MCF 10A (cell line): ENCODE data around the gene HMGCS1. TPM values are rescaled to one million over a fixed set of nuclear protein-coding genes. Genes with fewer than 3 reads are reported as not detected.

Experiments
- BruUV-seq: library from RNA; stranded (reverse); fragments of 400-500 nt; replicated peaks from 2 replicates; lab custom pipeline; 2021; lab: Mats Ljungman, UMichigan
- CTCF ChIA-PET: fragments of 300-600 bp; sonication (Branson Sonifier 250); formaldehyde crosslinking; extraction: SDS; loops from one replicate; lab custom pipeline; 2021; ENCODE audit warnings: antibody characterized with exemption, inconsistent platforms; lab: Yijun Ruan, JAX
- POLR2A ChIA-PET: fragments of 300-600, 350-650 bp; sonication (Branson Sonifier 250); formaldehyde crosslinking; extraction: SDS; loops from one replicate; lab custom pipeline; 2020; ENCODE audit warnings: antibody characterized with exemption, inconsistent platforms; lab: Yijun Ruan, JAX
- DNase-seq: peaks from one replicate; pipeline ENCODE4 v3.0.0-alpha.2; 2018; ENCODE audit not compliant: unreplicated experiment
- H3K27ac Mint-ChIP-seq: one replicate; pipeline ENCODE4 v1.8.0; 2022; ENCODE audit warnings: mild to moderate bottlenecking, low read depth, mixed read lengths; ENCODE audit not compliant: unreplicated experiment
- H3K27me3 Mint-ChIP-seq: one replicate; pipeline ENCODE4 v1.8.0; 2022; ENCODE audit warnings: mixed read lengths; ENCODE audit not compliant: insufficient read depth, unreplicated experiment
- H3K36me3 Mint-ChIP-seq: one replicate; pipeline ENCODE4 v1.8.0; 2022; ENCODE audit warnings: mild to moderate bottlenecking, moderate library complexity, mixed read lengths; ENCODE audit not compliant: insufficient read depth, unreplicated experiment
- H3K4me1 Mint-ChIP-seq: one replicate; pipeline ENCODE4 v1.8.0; 2022; ENCODE audit warnings: mixed read lengths; ENCODE audit not compliant: insufficient read depth, unreplicated experiment
- H3K4me3 Mint-ChIP-seq: one replicate; pipeline ENCODE4 v1.8.0; 2022; ENCODE audit warnings: mild to moderate bottlenecking, moderate library complexity, mixed read lengths; ENCODE audit not compliant: unreplicated experiment
- H3K9me3 Mint-ChIP-seq: one replicate; pipeline ENCODE4 v1.8.0; 2022; ENCODE audit warnings: mixed read lengths; ENCODE audit not compliant: unreplicated experiment
- intact Hi-C: fragments of 100-400 bp; cut with micrococcal nuclease; formaldehyde crosslinking; loops from 2 replicates; pipeline ENCODE4 v1.14.1; 2022
- total RNA-seq: library from RNA; stranded (reverse); gene quantifications from 2 replicates; pipeline ENCODE4 v1.2.3, GENCODE V29; 2022
- TF ChIP-seq, protein P1 (sequence below): fragments of 200-600 bp; IDR thresholded peaks from one replicate; pipeline ENCODE4 v1.8.0; 2022; ENCODE audit warnings: antibody characterized with exemption, mild to moderate bottlenecking; ENCODE audit not compliant: unreplicated experiment

The HMGCS1 gene
- total RNA-seq, 1 experiment from 2014 or later: 36.2 TPM

- ChIA-PET POLR2A (interaction anchor here (3.0 kb wide), 1 partner anchor 13 kb away, joined by 8 read pairs; the partner anchor contains the start of gene HMGCS1), CTCF (interaction anchor here (0.6 to 1.8 kb wide), 5 partner anchors 74 to 365 kb away, joined by 3 to 8 read pairs (median 4); partner anchors contain the start of gene TMEM267)
- BruUV-seq: no TSS peak
- Mint-ChIP-seq H3K27ac (no peak overlapping the region), H3K4me3 (no peak overlapping the region), H3K36me3 (peaks cover 56% of the 10 kb centered on the region), H3K27me3 (no peaks in the 10 kb centered on the region), H3K4me1 (peaks cover 28% of the 10 kb centered on the region), H3K9me3 (no peaks in the 10 kb centered on the region)
- DNase-seq: no peak
- TF ChIP-seq, protein P1, sequence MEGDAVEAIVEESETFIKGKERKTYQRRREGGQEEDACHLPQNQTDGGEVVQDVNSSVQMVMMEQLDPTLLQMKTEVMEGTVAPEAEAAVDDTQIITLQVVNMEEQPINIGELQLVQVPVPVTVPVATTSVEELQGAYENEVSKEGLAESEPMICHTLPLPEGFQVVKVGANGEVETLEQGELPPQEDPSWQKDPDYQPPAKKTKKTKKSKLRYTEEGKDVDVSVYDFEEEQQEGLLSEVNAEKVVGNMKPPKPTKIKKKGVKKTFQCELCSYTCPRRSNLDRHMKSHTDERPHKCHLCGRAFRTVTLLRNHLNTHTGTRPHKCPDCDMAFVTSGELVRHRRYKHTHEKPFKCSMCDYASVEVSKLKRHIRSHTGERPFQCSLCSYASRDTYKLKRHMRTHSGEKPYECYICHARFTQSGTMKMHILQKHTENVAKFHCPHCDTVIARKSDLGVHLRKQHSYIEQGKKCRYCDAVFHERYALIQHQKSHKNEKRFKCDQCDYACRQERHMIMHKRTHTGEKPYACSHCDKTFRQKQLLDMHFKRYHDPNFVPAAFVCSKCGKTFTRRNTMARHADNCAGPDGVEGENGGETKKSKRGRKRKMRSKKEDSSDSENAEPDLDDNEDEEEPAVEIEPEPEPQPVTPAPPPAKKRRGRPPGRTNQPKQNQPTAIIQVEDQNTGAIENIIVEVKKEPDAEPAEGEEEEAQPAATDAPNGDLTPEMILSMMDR: no peak
- intact Hi-C loops: no loop called here
Observed at GRCh38 chr5:43300112-43300511, 13.1 kb downstream of the HMGCS1 start.

GRCh38 chr5:43298443-43298842 lies 14.8 kb downstream of the HMGCS1 start:
- H3K4me3 Mint-ChIP-seq: no peak overlapping the region
- BruUV-seq: TSS peak; percentile 28
- H3K9me3 Mint-ChIP-seq: no peaks in the 10 kb centered on the region
- no peaks in the 10 kb centered on the region for H3K27me3 Mint-ChIP-seq
- no peak for DNase-seq
- CTCF ChIA-PET: interaction anchor here (1.0 kb wide), 1 partner anchor 91 kb away, joined by 4 read pairs; no protein-coding TSS in a partner anchor
- TF ChIP-seq, protein P1: no peak
- peaks cover 65% of the 10 kb centered on the region for H3K36me3 Mint-ChIP-seq
- H3K27ac Mint-ChIP-seq: no peak overlapping the region
- peaks cover 30% of the 10 kb centered on the region for H3K4me1 Mint-ChIP-seq
- intact Hi-C loops: no loop called here
- POLR2A ChIA-PET: interaction anchor here (1.0 to 3.0 kb wide), 2 partner anchors 14 to 185 kb away, joined by 5 to 8 read pairs; partner anchors contain the start of genes HMGCS1 and TMEM267

DNA sequence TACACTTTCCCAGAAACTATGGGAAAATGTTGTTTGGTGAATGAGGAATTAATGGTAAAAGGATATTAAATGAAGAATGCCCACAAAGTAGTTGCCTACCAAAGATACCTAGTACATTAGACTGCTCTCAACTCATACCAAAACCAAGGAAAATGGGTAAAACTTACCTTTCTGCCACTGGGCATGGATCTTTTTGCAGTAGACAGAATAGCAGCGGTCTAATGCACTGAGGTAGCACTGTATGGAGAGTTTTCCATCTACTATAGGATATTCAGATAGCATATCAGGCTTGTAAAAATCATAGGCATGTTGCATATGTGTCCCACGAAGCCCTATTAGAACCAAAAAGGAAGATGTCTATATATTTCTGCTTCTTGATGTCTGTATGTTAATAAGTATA lies 16.4 kb downstream of the HMGCS1 start:
- no TSS peak for BruUV-seq
- no peak for DNase-seq
- POLR2A ChIA-PET: no interaction called here
- TF ChIP-seq, protein P1: no peak
- peaks cover 23% of the 10 kb centered on the region for H3K4me1 Mint-ChIP-seq
- intact Hi-C loops: no loop called here
- CTCF ChIA-PET: interaction anchor here (2.1 kb wide), 1 partner anchor 9 kb away, joined by 11 read pairs; no protein-coding TSS in a partner anchor
- H3K9me3 Mint-ChIP-seq: no peaks in the 10 kb centered on the region
- peaks cover 70% of the 10 kb centered on the region for H3K36me3 Mint-ChIP-seq
- no peak overlapping the region for H3K4me3 Mint-ChIP-seq
- H3K27ac Mint-ChIP-seq: peak overlapping the region; percentile 35
- H3K27me3 Mint-ChIP-seq: no peaks in the 10 kb centered on the region

DNA sequence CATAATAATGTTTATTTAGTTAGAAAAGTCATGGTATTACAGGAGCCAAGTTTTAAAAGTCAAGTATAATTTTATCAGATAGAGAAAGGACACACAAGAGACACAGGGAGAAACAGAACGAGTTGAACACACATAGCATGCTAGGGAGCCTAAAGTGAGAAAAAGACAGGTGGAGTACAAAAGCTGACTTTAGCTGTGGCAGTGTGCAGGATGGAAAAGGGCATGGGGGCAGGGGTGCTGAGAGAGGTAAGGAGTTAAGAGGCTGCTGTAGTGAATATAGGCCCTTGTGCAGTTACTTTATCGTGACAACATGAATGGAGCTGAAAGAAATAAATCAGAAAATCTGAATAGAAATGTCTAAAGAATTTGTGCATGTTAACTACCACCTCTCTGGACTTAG lies 18.0 kb downstream of the HMGCS1 start:
- DNase-seq: no peak
- H3K4me1 Mint-ChIP-seq: peaks cover 12% of the 10 kb centered on the region
- no peaks in the 10 kb centered on the region for H3K27me3 Mint-ChIP-seq
- H3K4me3 Mint-ChIP-seq: no peak overlapping the region
- TF ChIP-seq, protein P1: no peak
- peak overlapping the region; percentile 59 for H3K27ac Mint-ChIP-seq
- BruUV-seq: no TSS peak
- ChIA-PET POLR2A (interaction anchor here (0.7 to 1.7 kb wide), 4 partner anchors 18 to 94 kb away, joined by 3 to 6 read pairs (median 4); partner anchors contain the start of gene HMGCS1), CTCF (interaction anchor here (0.6 to 2.1 kb wide), 9 partner anchors 10 to 437 kb away, joined by 3 to 11 read pairs (median 4); no protein-coding TSS in a partner anchor)
- intact Hi-C loops: no loop called here
- no peaks in the 10 kb centered on the region for H3K9me3 Mint-ChIP-seq
- H3K36me3 Mint-ChIP-seq: peaks cover 86% of the 10 kb centered on the region
